ENCODE data around the gene CACNA2D3. TPM values are rescaled to one million over a fixed set of nuclear protein-coding genes. Genes with fewer than 3 reads are reported as not detected.
"Not testable (repeated sequence)": the region's sequence is repeated elsewhere in the genome, so short reads cannot be mapped to it uniquely, and the experiment has no call there.

The CACNA2D3 gene
- total RNA-seq, 1 donor from 2014 or later, result not detected

GRCh38 chr3:54941690-54942362 is 819.5 kb downstream of the CACNA2D3 start:
- intact Hi-C loops (cut with micrococcal nuclease), result no loop called here

DNA sequence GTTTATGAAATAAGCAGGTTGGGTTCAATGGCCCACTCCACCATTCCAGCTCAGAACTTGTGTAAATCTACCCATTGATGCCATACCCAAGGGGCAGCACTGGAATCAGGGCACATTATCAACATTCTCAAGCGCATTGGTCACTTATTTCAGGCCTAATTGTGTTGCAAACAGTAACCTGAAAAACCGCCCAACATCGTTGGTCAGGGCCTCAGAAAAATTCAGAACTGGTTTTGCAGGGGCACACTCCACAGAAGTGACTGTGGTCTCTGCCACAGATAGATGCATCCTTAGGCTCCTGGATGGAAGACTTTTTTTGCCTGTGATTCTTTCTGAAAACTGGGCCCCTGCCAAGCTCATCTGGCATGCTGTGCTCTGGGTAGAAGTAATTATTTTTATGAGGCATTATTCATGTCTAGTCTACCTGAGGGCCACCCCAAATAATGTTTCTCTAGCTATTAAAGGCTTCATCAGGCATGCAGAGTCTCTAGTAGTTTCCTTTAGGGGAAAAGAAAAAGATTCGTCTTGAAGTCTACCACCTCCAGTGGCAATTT is 827.2 kb downstream of the CACNA2D3 start:
- intact Hi-C loops (cut with micrococcal nuclease), result no loop called here

DNA sequence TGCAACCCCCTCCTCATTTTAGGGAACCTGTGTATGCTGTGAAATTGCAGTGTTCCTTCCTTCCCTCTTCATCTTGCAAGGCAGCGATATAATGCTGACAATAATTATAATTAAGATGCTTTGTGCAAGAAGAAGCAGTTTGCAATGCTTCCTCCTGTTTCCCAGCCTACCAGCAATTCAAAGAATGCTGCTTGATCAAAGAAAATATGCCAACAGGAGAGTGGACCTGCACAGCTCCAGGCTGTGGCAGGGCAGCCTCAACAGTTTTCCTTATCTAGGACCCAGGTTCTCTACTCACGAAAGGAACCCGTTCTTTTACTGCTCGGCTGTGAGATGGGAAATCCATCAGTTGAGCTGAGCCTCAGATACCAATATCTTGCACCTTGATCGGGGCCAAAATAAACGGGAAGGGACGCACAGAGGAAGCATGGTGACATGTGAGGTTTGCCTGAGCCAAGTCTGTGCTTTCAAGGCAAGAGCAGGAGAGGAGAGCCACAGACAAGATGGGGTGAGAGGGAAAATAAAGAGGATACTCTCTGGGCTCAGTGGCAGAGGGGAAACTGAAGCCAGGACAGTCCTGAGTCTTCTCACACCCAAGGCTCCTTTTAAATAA is 828.1 kb downstream of the CACNA2D3 start:
- intact Hi-C loops (cut with micrococcal nuclease), result no loop called here

- intact Hi-C loops (cut with micrococcal nuclease), result no loop called here
These were observed 829.1 kb downstream of the CACNA2D3 start for GRCh38 chr3:54951405-54951804.

GRCh38 chr3:54954022-54954421 is 831.7 kb downstream of the CACNA2D3 start:
- intact Hi-C loops (cut with micrococcal nuclease), result no loop called here

- intact Hi-C loops (cut with micrococcal nuclease), result no loop called here
These were observed 832.2 kb downstream of the CACNA2D3 start for GRCh38 chr3:54954521-54954920.

- intact Hi-C loops (cut with micrococcal nuclease), result no loop called here
These were observed 833.1 kb downstream of the CACNA2D3 start for GRCh38 chr3:54955496-54955895.

DNA sequence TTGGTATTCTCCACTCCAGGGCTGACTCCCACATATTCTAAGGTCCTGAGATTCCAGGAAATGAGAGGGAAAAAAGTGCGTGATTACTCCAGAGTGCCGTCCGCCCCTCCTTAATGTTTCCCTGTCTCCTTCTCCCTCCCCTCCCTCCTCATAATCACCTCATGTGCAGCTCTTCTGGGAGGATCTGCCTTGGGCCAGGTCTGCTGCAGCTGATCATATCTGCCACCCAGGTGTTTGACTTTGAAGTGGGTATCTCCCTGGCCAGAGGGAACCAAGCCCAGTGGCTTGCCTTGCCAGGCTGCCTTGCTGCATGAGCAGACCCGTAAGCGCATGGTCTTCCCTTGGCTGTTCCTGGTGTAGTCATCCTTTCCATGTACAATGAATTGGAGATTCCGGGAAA is 833.6 kb downstream of the CACNA2D3 start:
- intact Hi-C loops (cut with micrococcal nuclease), result no loop called here

DNA sequence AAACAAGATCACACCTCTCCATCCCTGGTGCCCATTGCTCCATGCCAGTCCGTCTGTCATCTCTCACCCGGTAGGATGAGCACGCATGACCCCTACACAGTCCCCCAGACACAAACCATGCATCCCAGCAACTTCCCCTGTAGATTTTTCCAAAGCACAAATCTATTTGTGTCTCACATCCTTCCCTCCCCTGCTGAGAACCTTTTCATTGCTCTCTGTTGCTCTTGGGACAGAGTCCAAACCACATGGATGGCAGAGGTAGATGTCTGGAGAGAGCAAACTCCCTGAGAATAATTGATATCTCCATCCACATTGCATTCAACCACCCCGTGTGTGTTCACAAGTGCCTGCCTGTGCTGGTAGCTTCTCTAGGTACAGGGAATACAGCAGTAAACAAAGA is 835.4 kb downstream of the CACNA2D3 start:
- intact Hi-C loops (cut with micrococcal nuclease), result no loop called here

GRCh38 chr3:54960082-54960481 is 837.7 kb downstream of the CACNA2D3 start:
- intact Hi-C loops (cut with micrococcal nuclease), result no loop called here

DNA sequence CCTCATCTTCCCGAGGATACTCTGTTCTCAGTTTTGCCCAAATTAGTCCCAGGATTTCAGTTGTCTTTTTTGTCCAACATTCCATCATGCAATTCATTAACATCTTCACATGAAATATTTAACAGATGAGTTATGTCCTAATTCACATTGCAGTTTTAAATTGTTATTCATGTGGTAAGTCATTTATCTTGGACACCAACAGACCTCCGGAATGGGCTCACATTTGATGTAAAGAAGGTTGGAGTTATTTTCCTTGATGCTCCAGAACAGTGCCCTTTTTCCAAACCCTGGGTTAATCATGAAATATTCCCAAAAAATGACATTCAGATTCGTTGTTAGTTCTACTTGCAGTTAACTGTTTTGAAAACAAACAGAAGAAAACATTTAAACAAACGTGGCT is 838.3 kb downstream of the CACNA2D3 start:
- intact Hi-C loops (cut with micrococcal nuclease), result no loop called here

- intact Hi-C loops (cut with micrococcal nuclease), result no loop called here
These were observed 839.8 kb downstream of the CACNA2D3 start for GRCh38 chr3:54962200-54962599.

GRCh38 chr3:54963641-54964040 is 841.3 kb downstream of the CACNA2D3 start:
- intact Hi-C loops (cut with micrococcal nuclease), result no loop called here

DNA sequence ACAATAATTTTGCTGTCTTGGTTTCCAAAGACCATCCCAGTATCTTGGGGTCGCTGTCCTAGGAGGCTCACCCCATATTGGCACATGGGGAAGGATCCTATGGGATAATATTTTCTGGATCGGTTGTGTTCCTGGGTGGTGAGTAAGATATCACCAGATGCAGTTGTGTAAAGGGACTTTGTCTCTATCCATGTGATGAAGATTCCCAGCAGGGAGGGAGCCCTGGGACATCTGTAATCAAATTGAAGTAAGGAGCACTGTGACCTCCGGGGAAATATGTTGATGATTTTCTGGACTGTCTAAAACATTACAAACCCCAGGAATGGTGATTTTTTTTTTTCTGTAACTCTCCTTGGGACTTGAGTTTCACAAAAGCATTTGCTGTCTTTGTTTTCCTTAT is 841.7 kb downstream of the CACNA2D3 start:
- intact Hi-C loops (cut with micrococcal nuclease), result no loop called here

- intact Hi-C loops (cut with micrococcal nuclease), result no loop called here
These were observed 843.4 kb downstream of the CACNA2D3 start for GRCh38 chr3:54965746-54966145.

GRCh38 chr3:54966979-54967378 is 844.6 kb downstream of the CACNA2D3 start:
- intact Hi-C loops (cut with micrococcal nuclease), result no loop called here

DNA sequence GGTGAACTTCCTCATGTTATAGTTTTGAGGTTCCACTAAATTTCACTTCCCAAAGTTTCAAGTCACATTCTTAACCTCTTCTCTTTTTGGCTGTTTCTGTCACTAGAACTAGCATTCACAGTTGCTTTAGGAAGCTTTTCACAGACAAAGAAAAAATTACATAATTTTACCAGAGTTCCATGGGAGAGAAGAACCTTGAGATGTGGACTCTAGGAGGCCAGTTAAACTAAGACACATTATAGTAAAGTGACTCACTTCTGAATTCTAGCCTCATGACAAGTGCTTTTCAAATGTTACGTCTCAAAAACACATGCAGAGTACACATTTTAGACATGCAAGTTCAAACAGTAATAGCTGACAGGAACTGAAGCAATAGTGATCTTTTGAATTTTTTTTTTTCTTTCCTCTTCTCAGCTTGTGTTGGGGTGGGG is 845.4 kb downstream of the CACNA2D3 start:
- intact Hi-C loops (cut with micrococcal nuclease), result no loop called here

GRCh38 chr3:54968546-54969172 is 846.3 kb downstream of the CACNA2D3 start:
- intact Hi-C loops (cut with micrococcal nuclease), result no loop called here

GRCh38 chr3:54969652-54970051 is 847.3 kb downstream of the CACNA2D3 start:
- intact Hi-C loops (cut with micrococcal nuclease), result no loop called here

GRCh38 chr3:54970895-54971294 is 848.5 kb downstream of the CACNA2D3 start:
- intact Hi-C loops (cut with micrococcal nuclease), result no loop called here

DNA sequence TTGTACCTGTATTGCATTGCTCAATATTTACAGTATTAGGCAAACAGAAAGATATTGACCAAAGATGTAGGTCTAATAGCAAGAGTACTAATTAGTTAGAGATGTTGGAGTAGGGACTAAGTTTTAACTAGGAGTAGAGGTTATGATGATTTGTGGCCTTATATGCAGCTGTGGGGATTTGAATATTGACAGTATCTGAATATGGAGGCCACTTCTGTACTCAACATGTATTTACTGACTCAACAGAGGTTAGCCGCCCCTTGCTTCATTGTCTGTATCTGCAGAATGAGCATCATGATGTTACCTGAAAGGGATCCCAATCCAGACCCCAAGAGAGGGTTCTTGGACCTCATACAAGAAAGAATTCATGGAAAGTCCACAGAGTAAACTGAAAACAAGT is 855.1 kb downstream of the CACNA2D3 start:
- intact Hi-C loops (cut with micrococcal nuclease), result no loop called here

- intact Hi-C loops (cut with micrococcal nuclease), result not testable (repeated sequence)
These were observed 855.6 kb downstream of the CACNA2D3 start for GRCh38 chr3:54977946-54978345.
